CD14-positive monocyte (primary cell): ENCODE measurements around the gene HNRNPA2B1. TPM values are rescaled to one million over a fixed set of nuclear protein-coding genes. Genes with fewer than 3 reads are reported as not detected.
"Not testable (repeated sequence)": the region's sequence is repeated elsewhere in the genome, so short reads cannot be mapped to it uniquely, and the experiment has no call there.

Experiments used
- DNase-seq, 3 donors: peaks; one replicate each; pipeline ENCODE4 v3.0.0-alpha.2; 2011 to 2022
- H2AFZ ChIP-seq: 2 replicates; pipeline ENCODE4 v1.6.0; 2012; ENCODE audit warnings: mild to moderate bottlenecking, low read depth, low read length, inconsistent platforms; ENCODE audit not compliant: insufficient read depth, poor library complexity, severe bottlenecking
- H3K27ac ChIP-seq, 2 donors: 1 replicate in 1 of 2; 2 replicates in 1 of 2; pipeline ENCODE4 v1.5.1; 2012 to 2013; ENCODE audit warnings: low read length in 2 of 2, control low read depth in 1 of 2, inconsistent platforms in 1 of 2, low read depth in 1 of 2, mild to moderate bottlenecking in 1 of 2
- H3K27me3 ChIP-seq, 2 donors: one replicate each; pipeline versions ENCODE4 v1.6.0 to v1.6.1; 2011 to 2013; ENCODE audit warnings: low read length in 2 of 2; ENCODE audit not compliant: control insufficient read depth in 2 of 2, insufficient read depth in 2 of 2
- H3K36me3 ChIP-seq, 2 donors: replicated peaks in 1 of 2; 1 replicate in 1 of 2; 2 replicates in 1 of 2; pipeline versions ENCODE4 v1.5.1 to v1.6.1; 2012 to 2013; ENCODE audit warnings: low read length in 2 of 2, control low read depth in 1 of 2, inconsistent platforms in 1 of 2, mild to moderate bottlenecking in 1 of 2; ENCODE audit not compliant: insufficient read depth in 2 of 2, control insufficient read depth in 1 of 2
- H3K4me1 ChIP-seq, 2 donors: 1 replicate in 1 of 2; 2 replicates in 1 of 2; pipeline versions ENCODE4 v1.5.1 to v1.6.1; 2012 to 2013; ENCODE audit warnings: low read length in 2 of 2, control low read depth in 1 of 2, inconsistent platforms in 1 of 2, mild to moderate bottlenecking in 1 of 2, moderate library complexity in 1 of 2; ENCODE audit not compliant: insufficient read depth in 2 of 2, control insufficient read depth in 1 of 2
- H3K4me2 ChIP-seq: replicated peaks from 2 replicates; pipeline ENCODE3; 2012; ENCODE audit warnings: low read length, moderate library complexity, mild to moderate bottlenecking; ENCODE audit not compliant: poor library complexity, severe bottlenecking; ENCODE audit errors: extremely low read depth
- H3K4me3 ChIP-seq, 3 experiments: fragments of 200-600 bp in 1 of 3; sonication (generic) in 1 of 3; replicated peaks in 1 of 3; 1 replicate in 2 of 3; 2 replicates in 1 of 3; pipeline ENCODE4 v1.5.1; 2011 to 2013; ENCODE audit warnings: low read length in 3 of 3, mild to moderate bottlenecking in 3 of 3, control low read depth in 2 of 3, low read depth in 2 of 3, inconsistent platforms in 1 of 3, moderate library complexity in 1 of 3
- H3K79me2 ChIP-seq: 2 replicates; pipeline ENCODE4 v1.6.0; 2012; ENCODE audit warnings: mild to moderate bottlenecking, control low read depth, inconsistent platforms, low read length, moderate library complexity; ENCODE audit not compliant: insufficient read depth
- H3K9ac ChIP-seq: 2 replicates; pipeline ENCODE4 v1.6.0; 2017; ENCODE audit warnings: low read length, mild to moderate bottlenecking; ENCODE audit not compliant: insufficient read depth, poor library complexity, severe bottlenecking
- H3K9me3 ChIP-seq, 2 donors: replicated peaks in 1 of 2; 1 replicate in 1 of 2; 2 replicates in 1 of 2; pipeline versions ENCODE4 v1.5.1 to v1.6.1; 2012 to 2013; ENCODE audit warnings: low read length in 2 of 2, control low read depth in 1 of 2; ENCODE audit not compliant: control insufficient read depth in 1 of 2, insufficient read depth in 1 of 2
- H4K20me1 ChIP-seq: 2 replicates; pipeline ENCODE4 v1.6.0; 2012; ENCODE audit warnings: mild to moderate bottlenecking, low read length, control low read depth, moderate library complexity; ENCODE audit not compliant: insufficient read depth
- H3K27ac Mint-ChIP-seq, 7 donors: one replicate each; pipeline ENCODE4 v1.8.0; 2020; ENCODE audit warnings: mild to moderate bottlenecking in 7 of 7, mixed read lengths in 7 of 7, moderate library complexity in 6 of 7, inconsistent platforms in 2 of 7
- H3K27me3 Mint-ChIP-seq, 3 donors: one replicate each; pipeline ENCODE4 v1.8.0; 2021 to 2022; ENCODE audit warnings: low read depth in 3 of 3, mild to moderate bottlenecking in 3 of 3, mixed read lengths in 3 of 3, moderate library complexity in 3 of 3, inconsistent platforms in 1 of 3
- H3K36me3 Mint-ChIP-seq, 2 donors: one replicate each; pipeline ENCODE4 v1.8.0; 2020; ENCODE audit warnings: mixed read lengths in 2 of 2, inconsistent platforms in 1 of 2, mild to moderate bottlenecking in 1 of 2
- H3K4me1 Mint-ChIP-seq: one replicate; pipeline ENCODE4 v1.8.0; 2020; ENCODE audit warnings: mild to moderate bottlenecking, mixed read lengths
- H3K4me3 Mint-ChIP-seq, 2 donors: one replicate each; pipeline ENCODE4 v1.8.0; 2020; ENCODE audit warnings: mild to moderate bottlenecking in 2 of 2, mixed read lengths in 2 of 2, moderate library complexity in 1 of 2
- H3K9me3 Mint-ChIP-seq, 7 donors: one replicate each; pipeline ENCODE4 v1.8.0; 2020 to 2022; ENCODE audit warnings: mixed read lengths in 7 of 7, mild to moderate bottlenecking in 6 of 7, moderate library complexity in 6 of 7, inconsistent platforms in 2 of 7
- CTCF ChIP-seq: fragments of 200-600 bp; IDR thresholded peaks from one replicate; pipeline ENCODE4 v1.8.0; 2022; ENCODE audit warnings: antibody characterized with exemption, mild to moderate bottlenecking
- WGBS: methylation state at CpG from one replicate; pipeline ENCODE4 v1.1.5; 2013; ENCODE audit warnings: missing lambda C conversion rate; ENCODE audit not compliant: insufficient coverage; 5-methylcytosine and 5-hydroxymethylcytosine counted together
- intact Hi-C, 2 donors: fragments of 100-400 bp; cut with micrococcal nuclease; formaldehyde crosslinking; loops; one replicate each; pipeline versions ENCODE4 v1.15.0 to v1.15.1; 2023
- polyA plus RNA-seq, 3 donors: library from polyadenylated mRNA; depleted of rRNA in 1 of 3; unstranded in 2 of 3; stranded (reverse) in 1 of 3; fragments of 300-500 nt in 2 of 3; fragments of >200 nt in 1 of 3; fragmentation: Illumina TruSeq in 2 of 3; gene quantifications; 1 replicate in 2 of 3; 2 replicates in 1 of 3; pipeline ENCODE4 v1.2.3, GENCODE V29; 2012 to 2021

Gene HNRNPA2B1
- polyA plus RNA-seq, 3 donors, result 249 to 391 (median 269) TPM

DNA sequence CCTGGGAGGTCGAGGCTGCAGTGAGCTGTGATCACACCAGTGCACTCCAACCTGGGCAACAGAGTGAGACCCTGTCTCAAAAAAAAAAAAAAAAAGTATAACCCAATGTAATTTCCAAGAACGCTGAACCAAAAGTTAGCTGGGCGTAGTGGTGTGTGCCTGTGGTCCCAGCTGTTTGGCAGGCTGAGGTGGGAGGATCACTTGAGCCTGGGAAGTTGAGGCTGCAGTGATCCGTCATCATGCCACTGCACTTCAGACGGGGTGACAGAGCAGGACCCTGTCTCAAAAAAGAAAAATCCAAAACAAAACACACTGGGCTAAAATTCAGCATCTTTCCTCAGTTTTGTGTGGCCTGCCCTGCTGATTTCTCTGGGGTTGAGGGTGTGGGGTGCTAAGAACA, 21.1 kb downstream of the HNRNPA2B1 start:
- no peaks in the 10 kb centered on the region for H3K79me2 ChIP-seq
- Mint-ChIP-seq H3K4me3 (no peak overlapping the region), H3K9me3 (peaks cover 0 to 6% (median 3%) of the 10 kb centered on the region in 7 donors), H3K4me1 (peaks cover 3% of the 10 kb centered on the region), H3K27me3 (peaks cover 0 to 3% (median 2%) of the 10 kb centered on the region in 3 donors), H3K27ac (no peak overlapping the region), H3K36me3 (no peaks in the 10 kb centered on the region)
- H3K27me3 ChIP-seq, result no peaks in the 10 kb centered on the region
- no CpG with 5 or more reads among the region's 5 CpGs for WGBS
- intact Hi-C loops, result no loop called here
- H2AFZ ChIP-seq, result no peak overlapping the region
- no peak overlapping the region for H3K27ac ChIP-seq
- no peak overlapping the region for H3K4me2 ChIP-seq
- H3K4me3 ChIP-seq, result no peak overlapping the region
- no peaks in the 10 kb centered on the region for H3K9me3 ChIP-seq
- H3K9ac ChIP-seq, result no peak overlapping the region
- H3K4me1 ChIP-seq, result no peaks in the 10 kb centered on the region
- no peak for DNase-seq
- no peaks in the 10 kb centered on the region for H3K36me3 ChIP-seq
- no peak for TF ChIP-seq CTCF
- peaks cover 41% of the 10 kb centered on the region for H4K20me1 ChIP-seq

DNA sequence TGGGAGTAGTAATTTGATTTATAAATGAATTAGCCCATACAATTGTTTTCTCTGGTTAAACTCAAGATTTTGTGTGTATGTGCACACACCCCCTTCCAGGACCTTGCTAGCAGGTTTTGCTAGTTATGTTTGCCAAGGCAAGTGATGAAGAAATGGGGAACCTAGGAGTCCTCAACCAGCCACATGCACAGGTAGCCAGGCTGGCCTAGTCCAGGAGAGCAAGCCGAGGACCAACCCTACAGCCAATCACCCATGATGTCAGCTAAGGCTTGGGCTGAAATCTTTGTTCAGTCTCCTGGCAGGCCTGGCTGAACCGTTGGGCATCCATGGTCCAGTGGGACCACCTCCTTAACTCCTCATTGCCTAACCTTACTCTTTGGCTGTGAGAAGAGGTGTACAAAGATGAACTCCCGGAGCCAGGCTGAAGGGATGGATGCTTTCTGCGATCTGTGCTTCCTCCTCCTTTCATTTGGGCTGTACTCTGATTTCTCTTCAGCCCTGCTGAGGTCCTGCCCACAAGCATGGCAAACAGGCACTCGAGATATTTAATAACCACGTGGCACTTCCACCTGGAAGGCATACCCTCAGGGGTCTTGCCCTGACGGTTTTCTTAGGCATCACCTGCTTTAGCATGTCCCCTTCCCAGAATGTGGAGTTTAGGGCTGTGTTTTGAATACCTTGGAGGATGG, 22.1 kb downstream of the HNRNPA2B1 start:
- H3K9me3 ChIP-seq, result no peaks in the 10 kb centered on the region
- H3K36me3 ChIP-seq, result no peaks in the 10 kb centered on the region

GRCh38 chr7:26177269-26177668, 23.3 kb downstream of the HNRNPA2B1 start:
- not testable (repeated sequence) for H3K4me3 Mint-ChIP-seq

More for the DNA sequence above, 22.1 kb downstream of the HNRNPA2B1 start:
- Histone ChIP-seq H4K20me1 (peaks cover 32% of the 10 kb centered on the region), H3K4me3 (no peak overlapping the region), H3K27ac (no peak overlapping the region), H3K4me2 (no peak overlapping the region), H3K27me3 (no peaks in the 10 kb centered on the region), H3K9ac (no peak overlapping the region), H2AFZ (no peak overlapping the region), H3K4me1 (no peaks in the 10 kb centered on the region), H3K79me2 (no peaks in the 10 kb centered on the region)
- TF ChIP-seq CTCF, result no peak
- intact Hi-C loops, result no loop called here
- H3K4me3 Mint-ChIP-seq, result no peak overlapping the region
- 100% methylated on average over 5 of the region's 7 CpGs for WGBS
- H3K27ac Mint-ChIP-seq, result no peak overlapping the region
- no peak for DNase-seq
- peaks cover 0 to 6% (median 3%) of the 10 kb centered on the region in 7 donors for H3K9me3 Mint-ChIP-seq
- no peaks in the 10 kb centered on the region for H3K36me3 Mint-ChIP-seq
- H3K4me1 Mint-ChIP-seq, result no peaks in the 10 kb centered on the region
- H3K27me3 Mint-ChIP-seq, result peaks cover 0 to 4% (median 3%) of the 10 kb centered on the region in 3 donors

More at GRCh38 chr7:26177269-26177668, 23.3 kb downstream of the HNRNPA2B1 start:
- H3K4me1 ChIP-seq, H3K79me2 ChIP-seq, intact Hi-C loops, H2AFZ ChIP-seq, H3K9me3 ChIP-seq, H3K4me2 ChIP-seq, H3K9me3 Mint-ChIP-seq, H3K4me1 Mint-ChIP-seq, H3K27me3 ChIP-seq, DNase-seq, H3K36me3 Mint-ChIP-seq, H3K36me3 ChIP-seq, H3K27ac ChIP-seq, H3K4me3 ChIP-seq, H3K27me3 Mint-ChIP-seq, H3K9ac ChIP-seq: not testable (repeated sequence)
- H4K20me1 ChIP-seq, result peaks cover 21% of the 10 kb centered on the region
- peak overlapping the region in 2 of 7 donors; percentile 21 to 67 for H3K27ac Mint-ChIP-seq
- 97% methylated on average over 11 of the region's 20 CpGs for WGBS
